Upper lobe of left lung (tissue), 6 donors: ENCODE results near the gene USP3. TPM values are rescaled to one million over a fixed set of nuclear protein-coding genes. Genes with fewer than 3 reads are reported as not detected.
"Not testable (repeated sequence)": the region's sequence is repeated elsewhere in the genome, so short reads cannot be mapped to it uniquely, and the experiment has no call there.

Experiments
- ATAC-seq, 2 donors: fragments of 200-7000 bp; cut with Tn5 transposase; one replicate each; pipeline ENCODE4 v1.9.1; 2022; ENCODE audit warnings: mild to moderate bottlenecking in 2 of 2, moderate library complexity in 2 of 2; ENCODE audit not compliant: low FRiP score in 2 of 2
- DNase-seq, 2 donors: peaks; one replicate each; pipeline ENCODE4 v3.0.0-alpha.2; 2019 to 2020
- H3K27ac ChIP-seq, 4 donors: fragments of 200-600 bp; sonication (generic); one replicate each; pipeline ENCODE4 v1.5.1; 2016 to 2019
- H3K27me3 ChIP-seq, 4 donors: fragments of 200-600 bp; sonication (generic); one replicate each; pipeline ENCODE4 v1.5.1; 2017 to 2019
- H3K36me3 ChIP-seq, 4 donors: fragments of 200-600 bp; sonication (generic); one replicate each; pipeline ENCODE4 v1.5.1; 2016 to 2019
- H3K4me1 ChIP-seq, 4 donors: fragments of 200-600 bp; sonication (generic); one replicate each; pipeline ENCODE4 v1.5.1; 2018 to 2019
- H3K4me3 ChIP-seq, 4 donors: fragments of 200-600 bp; sonication (generic); one replicate each; pipeline ENCODE4 v1.5.1; 2017 to 2019; ENCODE audit warnings: mild to moderate bottlenecking in 2 of 4, moderate library complexity in 1 of 4
- H3K9me3 ChIP-seq, 4 donors: fragments of 200-600 bp; sonication (generic); one replicate each; pipeline ENCODE4 v1.5.1; 2018 to 2019
- CTCF ChIP-seq, 6 experiments: fragments of 450-650 bp in 4 of 6; fragments of 200-600 bp in 2 of 6; sonication (generic) in 2 of 6; IDR thresholded peaks; one replicate each; pipeline ENCODE4 v1.5.1; 2016 to 2019; ENCODE audit warnings: antibody characterized with exemption in 6 of 6
- EP300 ChIP-seq, 4 donors: sonication (generic); formaldehyde crosslinking; IDR thresholded peaks; one replicate each; pipeline ENCODE4 v1.5.1; 2017; ENCODE audit warnings: antibody characterized with exemption in 4 of 4, control low read depth in 2 of 4
- POLR2A ChIP-seq, 4 donors: fragments of 450-650 bp; IDR thresholded peaks; one replicate each; pipeline ENCODE4 v1.5.1; 2016 to 2017; ENCODE audit warnings: antibody characterized with exemption in 4 of 4, mild to moderate bottlenecking in 2 of 4
- POLR2AphosphoS5 ChIP-seq, 2 donors: sonication (generic); formaldehyde crosslinking; IDR thresholded peaks; one replicate each; pipeline ENCODE4 v1.5.1; 2017; ENCODE audit warnings: antibody characterized with exemption in 2 of 2
- WGBS, 2 donors: methylation state at CpG; one replicate each; pipeline ENCODE4 v1.1.5; 2017 to 2018; 5-methylcytosine and 5-hydroxymethylcytosine counted together
- total RNA-seq, 6 donors: library from RNA; depleted of rRNA in 4 of 6; stranded (reverse); fragments of >200 nt in 4 of 6; gene quantifications; one replicate each; pipeline versions ENCODE4 v1.1.0 to v1.2.1, GENCODE V29; 2016 to 2021
- donor health status: DM: no; HTN: no; CAD: no; lungs with moderate emphysema.
- donor health status: DM: no; HTN: yes; CAD: no; lungs with severe emphysema.

Gene USP3
- total RNA-seq, 6 donors from 2014 or later: 45.7 to 87.0 (median 63.8) TPM

- WGBS, 2 donors: 80% methylated on average over 3 of the region's 3 CpGs
- peak in 1 of 2 donors; percentile 16 for ATAC-seq
- Histone ChIP-seq H3K27me3 (no peaks in the 10 kb centered on the region), H3K36me3 (no peaks in the 10 kb centered on the region), H3K4me3 (no peak overlapping the region), H3K9me3 (no peaks in the 10 kb centered on the region), H3K4me1 (peaks cover 27 to 86% (median 37%) of the 10 kb centered on the region in 4 donors), H3K27ac (no peak overlapping the region)
- TF ChIP-seq EP300 (IDR thresholded peaks at IDR 0.05) (peak in 1 of 4 donors; percentile 37), POLR2AphosphoS5 (IDR thresholded peaks at IDR 0.05) (no peak), POLR2A (IDR thresholded peaks at IDR 0.05) (no peak), CTCF (IDR thresholded peaks at IDR 0.05) (no peak)
- no peak for DNase-seq
These were observed 26.4 kb downstream of the USP3 start for GRCh38 chr15:63530752-63531299.

DNA sequence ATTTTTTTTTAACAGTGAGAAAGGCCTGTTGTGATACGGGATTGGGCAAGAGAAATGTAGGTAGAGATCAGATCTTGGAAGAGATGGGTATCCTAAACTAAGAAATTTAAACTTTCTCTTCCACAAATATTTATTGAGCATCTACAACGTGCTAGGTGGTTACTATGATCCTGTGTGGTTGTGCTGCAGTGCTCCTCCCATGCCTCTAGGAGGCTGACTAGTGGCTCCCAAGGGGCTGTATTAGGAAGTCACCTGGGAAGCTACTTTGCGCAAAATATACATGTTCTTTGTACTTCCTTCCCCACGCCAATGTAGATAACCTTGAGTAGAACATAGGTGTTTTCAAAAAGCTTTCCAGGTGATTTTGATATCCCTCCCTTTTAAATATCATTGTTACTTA is 27.2 kb downstream of the USP3 start:
- DNase-seq (no peak), ATAC-seq (peak in 1 of 2 donors; percentile 55)
- Histone ChIP-seq H3K4me3 (no peak overlapping the region), H3K27me3 (no peaks in the 10 kb centered on the region), H3K36me3 (no peaks in the 10 kb centered on the region), H3K27ac (no peak overlapping the region), H3K4me1 (peaks cover 27 to 86% (median 33%) of the 10 kb centered on the region in 4 donors), H3K9me3 (no peaks in the 10 kb centered on the region)
- 89 to 94% methylated on average over 4 of the region's 4 CpGs for WGBS, 2 donors
- TF ChIP-seq POLR2AphosphoS5 (IDR thresholded peaks at IDR 0.05) (no peak), CTCF (IDR thresholded peaks at IDR 0.05) (no peak), POLR2A (IDR thresholded peaks at IDR 0.05) (no peak), EP300 (IDR thresholded peaks at IDR 0.05) (no peak)

DNA sequence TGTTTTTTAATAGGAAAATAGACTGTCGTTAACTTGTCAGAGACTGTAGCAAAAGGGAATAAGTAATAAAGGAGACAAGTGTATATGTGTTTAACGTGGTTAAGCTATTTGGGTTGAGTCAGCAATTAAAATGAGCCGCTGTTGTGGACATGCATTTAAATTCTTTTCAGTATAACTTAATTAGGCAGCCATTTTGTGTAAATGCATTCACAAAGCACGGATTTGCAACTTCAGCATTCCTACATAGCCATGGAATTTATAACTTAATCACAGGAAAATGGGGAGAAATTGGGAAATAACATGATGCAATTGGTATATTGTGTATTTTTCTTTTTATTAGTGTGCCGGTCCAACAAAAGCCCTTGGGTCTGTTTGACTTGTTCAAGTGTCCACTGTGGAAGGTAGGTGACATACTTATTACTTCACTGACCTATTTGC is 27.9 kb downstream of the USP3 start:
- Histone ChIP-seq H3K36me3 (peaks cover 0 to 5% (median under 1%) of the 10 kb centered on the region in 4 donors), H3K4me3 (no peak overlapping the region), H3K27me3 (no peaks in the 10 kb centered on the region), H3K27ac (no peak overlapping the region), H3K4me1 (peaks cover 25 to 79% (median 33%) of the 10 kb centered on the region in 4 donors), H3K9me3 (no peaks in the 10 kb centered on the region)
- TF ChIP-seq POLR2A (IDR thresholded peaks at IDR 0.05) (no peak), CTCF (IDR thresholded peaks at IDR 0.05) (no peak), POLR2AphosphoS5 (IDR thresholded peaks at IDR 0.05) (no peak), EP300 (IDR thresholded peaks at IDR 0.05) (no peak)
- no peak for DNase-seq
- peak in 1 of 2 donors; percentile 29 for ATAC-seq
- WGBS, 2 donors: 60 to 69% methylated on average over 5 of the region's 5 CpGs

GRCh38 chr15:63534888-63535287 is 30.5 kb downstream of the USP3 start:
- H3K4me1 ChIP-seq: peaks cover 9 to 58% (median 23%) of the 10 kb centered on the region in 4 donors
- not testable (repeated sequence) for H3K27ac ChIP-seq, ATAC-seq, H3K4me3 ChIP-seq, DNase-seq, H3K9me3 ChIP-seq, H3K27me3 ChIP-seq
- WGBS, 2 donors: 94 to 98% methylated on average over 3 of the region's 3 CpGs
- peaks cover 0 to 27% (median 2%) of the 10 kb centered on the region in 4 donors for H3K36me3 ChIP-seq

DNA sequence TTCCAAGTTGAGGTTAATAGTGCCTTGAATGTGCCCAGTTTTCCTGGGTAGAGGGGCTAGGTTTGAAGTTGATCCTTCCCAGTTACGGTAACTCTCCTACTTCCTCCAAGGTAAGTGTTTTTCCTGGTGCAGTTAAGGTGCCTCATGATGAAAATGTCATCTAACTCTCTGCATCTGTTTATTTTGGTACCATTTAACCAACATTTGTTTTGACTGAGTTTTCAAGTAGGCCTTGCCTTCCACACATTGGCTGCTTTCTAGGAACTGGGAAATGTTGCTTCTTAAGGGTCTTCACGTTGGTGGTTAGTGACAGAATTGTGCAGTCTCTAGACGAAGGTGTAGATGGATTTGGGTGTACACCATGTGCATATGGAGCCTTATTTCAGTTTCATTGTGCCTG is 31.3 kb downstream of the USP3 start:
- no peak for ATAC-seq
- peaks cover 9 to 51% (median 20%) of the 10 kb centered on the region in 4 donors for H3K4me1 ChIP-seq

More for the DNA sequence above, 31.3 kb downstream of the USP3 start:
- H3K36me3 ChIP-seq: peaks cover 0 to 30% (median 2%) of the 10 kb centered on the region in 4 donors
- no peak overlapping the region for H3K4me3 ChIP-seq
- DNase-seq: no peak
- TF ChIP-seq EP300 (IDR thresholded peaks at IDR 0.05) (no peak), POLR2AphosphoS5 (IDR thresholded peaks at IDR 0.05) (no peak), POLR2A (IDR thresholded peaks at IDR 0.05) (no peak), CTCF (IDR thresholded peaks at IDR 0.05) (no peak)
- no peaks in the 10 kb centered on the region for H3K9me3 ChIP-seq
- no peaks in the 10 kb centered on the region for H3K27me3 ChIP-seq
- no peak overlapping the region for H3K27ac ChIP-seq
- WGBS, 2 donors: 80 to 84% methylated on average over 3 of the region's 3 CpGs
